OCI-LY1 (cell line): ENCODE measurements around the gene OPN1MW.
"Not testable (repeated sequence)": the region's sequence is repeated elsewhere in the genome, so short reads cannot be mapped to it uniquely, and the experiment has no call there.

Source experiments
- H2AFZ ChIP-seq: fragments of 200-600 bp; sonication (generic), shearing (Covaris generic); 2 replicates; pipeline ENCODE4 v1.6.0; 2014; ENCODE audit warnings: antibody characterized with exemption, mild to moderate bottlenecking, low read length
- H3F3A ChIP-seq: fragments of 200-600 bp; sonication (generic), shearing (Covaris generic); 2 replicates; pipeline ENCODE4 v1.6.0; 2014; ENCODE audit warnings: mild to moderate bottlenecking, antibody characterized with exemption, low read length, moderate library complexity; ENCODE audit not compliant: insufficient read depth
- H3K27ac ChIP-seq: fragments of 200-600 bp; sonication (generic); 2 replicates; pipeline ENCODE4 v1.5.1; 2014; ENCODE audit warnings: low read length, mixed run types, mild to moderate bottlenecking, low read depth; ENCODE audit not compliant: poor library complexity, severe bottlenecking
- H3K27me3 ChIP-seq: fragments of 200-600 bp; sonication (generic); 2 replicates; pipeline ENCODE4 v1.6.0; 2014; ENCODE audit warnings: antibody characterized with exemption, mild to moderate bottlenecking, low read length, moderate library complexity; ENCODE audit not compliant: insufficient read depth
- H3K36me3 ChIP-seq: fragments of 200-600 bp; sonication (generic); 2 replicates; pipeline ENCODE4 v1.6.1; 2014; ENCODE audit warnings: mild to moderate bottlenecking, antibody characterized with exemption, low read length, moderate library complexity, mixed read lengths; ENCODE audit not compliant: insufficient read depth
- H3K4me1 ChIP-seq: fragments of 200-600 bp; sonication (generic); 2 replicates; pipeline ENCODE4 v1.5.1; 2014; ENCODE audit warnings: mild to moderate bottlenecking, low read length, moderate library complexity; ENCODE audit not compliant: insufficient read depth, severe bottlenecking
- H3K4me2 ChIP-seq: fragments of 200-600 bp; sonication (generic), shearing (Covaris generic); 2 replicates; pipeline ENCODE4 v1.6.1; 2014; ENCODE audit warnings: low read length
- H3K4me3 ChIP-seq: fragments of 200-600 bp; sonication (generic); 2 replicates; pipeline ENCODE4 v1.5.1; 2014; ENCODE audit warnings: low read length, low read depth, mild to moderate bottlenecking, mixed read lengths; ENCODE audit not compliant: poor library complexity, severe bottlenecking
- H3K79me2 ChIP-seq: fragments of 200-600 bp; shearing (Covaris generic); 2 replicates; pipeline ENCODE4 v1.6.1; 2016; ENCODE audit warnings: mixed run types, low read length, mixed read lengths; ENCODE audit not compliant: insufficient read depth
- H3K9ac ChIP-seq: fragments of 200-600 bp; sonication (generic), shearing (Covaris generic); 2 replicates; pipeline ENCODE4 v1.6.1; 2014; ENCODE audit warnings: mild to moderate bottlenecking, low read length, mixed read lengths
- H3K9me2 ChIP-seq: fragments of 200-600 bp; sonication (generic), shearing (Covaris generic); 2 replicates; pipeline ENCODE4 v1.6.1; 2014; ENCODE audit warnings: low read depth, mild to moderate bottlenecking, low read length, mixed read lengths
- H3K9me3 ChIP-seq: fragments of 200-600 bp; shearing (Covaris generic); 2 replicates; pipeline ENCODE4 v1.6.1; 2014; ENCODE audit warnings: low read length, mixed read lengths
- H4K20me1 ChIP-seq: fragments of 200-600 bp; sonication (generic), shearing (Covaris generic); 2 replicates; pipeline ENCODE4 v1.6.0; 2016; ENCODE audit warnings: mild to moderate bottlenecking, low read length; ENCODE audit not compliant: insufficient read depth

The OPN1MW gene

DNA sequence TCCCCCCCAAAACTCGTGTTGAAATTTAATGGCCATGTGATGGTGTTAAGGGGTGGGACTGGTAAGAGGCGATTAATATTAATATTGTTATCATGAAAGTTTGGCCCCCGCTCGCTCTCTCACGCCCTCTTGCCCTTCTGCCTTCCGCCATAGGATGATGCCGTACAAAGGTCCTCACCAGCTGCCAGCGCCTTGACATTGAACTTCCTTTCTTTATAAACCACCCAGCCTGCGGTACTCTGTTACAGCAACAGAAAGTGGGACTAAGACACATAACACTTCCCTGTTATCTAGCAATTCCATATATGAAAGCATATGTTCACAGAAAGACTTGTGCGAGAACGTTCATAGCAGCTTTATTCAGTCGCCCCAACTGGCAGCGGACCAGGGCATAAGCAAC, 14.0 kb upstream of the OPN1MW start:
- not testable (repeated sequence) for H3K36me3 ChIP-seq, H2AFZ ChIP-seq, H3K9ac ChIP-seq, H4K20me1 ChIP-seq, H3K4me2 ChIP-seq, H3K27ac ChIP-seq, H3K4me3 ChIP-seq, H3K4me1 ChIP-seq, H3K27me3 ChIP-seq, H3F3A ChIP-seq, H3K79me2 ChIP-seq, H3K9me2 ChIP-seq, H3K9me3 ChIP-seq

DNA sequence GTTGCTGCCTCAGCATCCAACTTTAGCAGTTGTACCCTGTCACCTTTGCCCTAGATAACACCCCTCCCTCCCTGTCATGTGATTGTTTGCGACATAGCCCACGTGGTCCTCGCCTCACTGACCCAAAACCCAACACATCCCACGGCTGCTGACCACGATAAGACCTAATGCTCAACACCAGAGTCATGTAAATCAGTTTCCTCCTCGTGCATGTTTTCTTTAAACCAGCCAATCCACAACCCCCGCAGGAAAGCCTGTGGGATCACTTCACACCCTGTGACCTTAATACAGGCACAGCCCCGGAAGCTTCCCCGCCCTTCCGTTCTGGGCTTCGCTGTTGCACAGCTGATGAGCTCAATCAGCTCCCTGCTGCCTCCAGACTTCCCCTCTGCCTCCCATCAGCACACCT, 9.9 kb upstream of the OPN1MW start:
- not testable (repeated sequence) for H3K4me3 ChIP-seq, H3K27me3 ChIP-seq, H3K9me2 ChIP-seq, H3K4me1 ChIP-seq, H3F3A ChIP-seq, H4K20me1 ChIP-seq, H3K36me3 ChIP-seq, H3K79me2 ChIP-seq, H3K9me3 ChIP-seq, H2AFZ ChIP-seq, H3K27ac ChIP-seq, H3K4me2 ChIP-seq, H3K9ac ChIP-seq

DNA sequence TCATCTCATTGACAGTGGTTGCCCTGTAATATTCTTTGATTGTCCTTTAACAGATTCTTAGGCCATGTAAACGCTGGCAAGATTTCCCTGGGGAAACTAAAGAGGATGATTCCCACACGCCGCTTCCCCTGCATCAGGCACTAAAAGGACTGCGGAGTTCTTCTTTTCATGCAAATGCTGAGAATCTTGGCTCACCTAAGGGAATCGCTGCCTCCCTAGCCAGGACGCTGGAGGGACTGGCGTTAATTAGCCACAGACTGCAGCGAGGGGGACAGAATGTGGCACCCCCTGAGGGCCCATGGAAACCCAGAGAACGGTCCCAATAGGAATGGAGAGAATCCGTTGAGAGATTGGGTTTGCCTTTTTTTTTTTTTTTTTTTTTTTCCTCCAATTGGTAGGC, 8.0 kb upstream of the OPN1MW start:
- H3K36me3 ChIP-seq, H3K4me1 ChIP-seq, H2AFZ ChIP-seq, H3K9ac ChIP-seq, H3K27me3 ChIP-seq, H3F3A ChIP-seq, H4K20me1 ChIP-seq, H3K79me2 ChIP-seq, H3K9me3 ChIP-seq, H3K9me2 ChIP-seq, H3K4me2 ChIP-seq, H3K27ac ChIP-seq, H3K4me3 ChIP-seq: not testable (repeated sequence)

DNA sequence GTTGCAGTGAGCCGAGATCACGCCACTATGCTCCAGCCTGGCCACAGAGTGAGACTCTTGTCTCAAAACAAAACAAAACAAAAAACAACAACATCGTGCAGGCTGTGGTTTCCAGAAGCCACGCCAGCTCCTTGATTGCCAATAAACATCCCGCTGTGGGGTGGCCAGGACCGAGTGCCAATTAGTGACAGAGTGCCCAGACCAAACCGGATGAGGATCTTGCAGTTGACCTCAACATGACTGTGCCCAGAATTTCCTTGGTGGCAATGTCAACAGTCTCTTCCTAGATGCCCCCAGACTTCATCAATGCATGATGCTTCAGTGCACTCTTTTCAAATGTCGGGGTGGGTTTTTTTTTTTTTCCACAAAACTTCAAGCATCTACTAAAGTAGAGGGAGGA, 1.4 kb downstream of the OPN1MW start:
- not testable (repeated sequence) for H3K4me2 ChIP-seq, H3K9ac ChIP-seq, H3K79me2 ChIP-seq, H3F3A ChIP-seq, H2AFZ ChIP-seq, H3K4me1 ChIP-seq, H3K9me3 ChIP-seq, H3K36me3 ChIP-seq, H3K27ac ChIP-seq, H3K9me2 ChIP-seq, H3K4me3 ChIP-seq, H3K27me3 ChIP-seq, H4K20me1 ChIP-seq

DNA sequence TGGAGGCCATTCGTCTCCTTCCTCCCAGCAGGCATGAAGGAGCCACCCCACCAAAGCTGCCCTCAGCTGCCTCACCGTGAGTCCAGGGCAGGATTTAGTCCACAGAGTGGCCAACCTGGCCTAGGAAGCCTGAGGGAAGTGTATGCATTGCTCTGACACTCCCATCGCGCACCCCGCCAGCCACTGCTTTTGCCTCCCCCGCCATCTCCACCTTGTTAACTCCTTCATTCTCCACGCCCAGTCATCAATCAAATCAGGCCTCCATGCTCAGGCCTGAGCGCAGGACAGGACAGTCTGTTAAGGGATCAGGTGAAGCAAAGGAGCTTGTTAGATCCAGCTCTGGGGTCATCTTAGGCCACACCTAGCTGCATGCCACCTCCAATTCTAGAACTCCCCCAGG, 10.4 kb downstream of the OPN1MW start:
- not testable (repeated sequence) for H3K9me2 ChIP-seq, H4K20me1 ChIP-seq, H3K4me2 ChIP-seq, H3K36me3 ChIP-seq, H3K4me1 ChIP-seq, H3K9me3 ChIP-seq, H2AFZ ChIP-seq, H3K27me3 ChIP-seq, H3K79me2 ChIP-seq, H3F3A ChIP-seq, H3K27ac ChIP-seq, H3K9ac ChIP-seq, H3K4me3 ChIP-seq

DNA sequence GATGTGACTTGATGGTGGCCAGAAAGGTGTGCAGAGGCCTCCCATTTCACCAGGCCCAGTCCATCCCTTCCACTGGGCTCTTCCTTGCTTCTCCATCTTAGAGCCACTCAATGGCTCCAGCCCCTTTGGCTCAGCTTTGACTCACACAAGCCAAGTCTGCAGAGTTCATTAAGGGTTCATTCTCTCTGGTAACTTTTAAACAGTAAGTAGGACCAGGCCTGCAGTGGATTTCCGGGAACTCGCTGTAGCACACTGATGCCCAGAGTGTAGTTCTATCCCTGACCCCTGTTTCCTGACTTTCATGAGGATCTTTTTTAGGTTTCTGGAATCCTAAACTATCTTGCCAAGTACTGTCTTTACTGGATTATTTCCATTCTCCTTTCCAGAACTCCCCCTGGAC, 11.9 kb downstream of the OPN1MW start:
- not testable (repeated sequence) for H3K79me2 ChIP-seq, H3K9me2 ChIP-seq, H3K9ac ChIP-seq, H4K20me1 ChIP-seq, H3K4me3 ChIP-seq, H3K9me3 ChIP-seq, H3F3A ChIP-seq, H2AFZ ChIP-seq, H3K36me3 ChIP-seq, H3K27ac ChIP-seq, H3K4me1 ChIP-seq, H3K27me3 ChIP-seq, H3K4me2 ChIP-seq

DNA sequence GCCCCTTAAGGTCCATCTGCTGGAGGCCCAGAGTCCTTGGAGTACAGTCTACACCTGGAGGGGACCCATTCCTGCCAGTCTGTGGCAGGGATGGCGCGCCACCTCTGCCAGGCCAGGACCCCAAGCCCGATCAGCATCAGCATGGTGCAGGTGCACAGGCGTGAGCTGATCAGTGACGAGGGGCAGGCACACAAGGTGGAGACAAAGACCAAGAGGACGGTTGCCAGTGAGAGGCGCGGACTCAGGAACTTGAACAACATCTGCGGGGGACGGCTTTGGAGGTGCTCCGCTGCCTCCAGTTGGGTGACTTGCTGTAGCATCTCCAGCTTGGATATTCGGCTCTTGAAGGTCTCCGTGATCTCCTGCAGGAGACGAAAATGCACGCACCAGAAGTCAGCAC, 14.1 kb downstream of the OPN1MW start:
- not testable (repeated sequence) for H3K36me3 ChIP-seq, H3K9me3 ChIP-seq, H3K4me3 ChIP-seq, H2AFZ ChIP-seq, H3F3A ChIP-seq, H3K9ac ChIP-seq, H3K4me2 ChIP-seq, H3K79me2 ChIP-seq, H3K9me2 ChIP-seq, H4K20me1 ChIP-seq, H3K4me1 ChIP-seq, H3K27me3 ChIP-seq, H3K27ac ChIP-seq

DNA sequence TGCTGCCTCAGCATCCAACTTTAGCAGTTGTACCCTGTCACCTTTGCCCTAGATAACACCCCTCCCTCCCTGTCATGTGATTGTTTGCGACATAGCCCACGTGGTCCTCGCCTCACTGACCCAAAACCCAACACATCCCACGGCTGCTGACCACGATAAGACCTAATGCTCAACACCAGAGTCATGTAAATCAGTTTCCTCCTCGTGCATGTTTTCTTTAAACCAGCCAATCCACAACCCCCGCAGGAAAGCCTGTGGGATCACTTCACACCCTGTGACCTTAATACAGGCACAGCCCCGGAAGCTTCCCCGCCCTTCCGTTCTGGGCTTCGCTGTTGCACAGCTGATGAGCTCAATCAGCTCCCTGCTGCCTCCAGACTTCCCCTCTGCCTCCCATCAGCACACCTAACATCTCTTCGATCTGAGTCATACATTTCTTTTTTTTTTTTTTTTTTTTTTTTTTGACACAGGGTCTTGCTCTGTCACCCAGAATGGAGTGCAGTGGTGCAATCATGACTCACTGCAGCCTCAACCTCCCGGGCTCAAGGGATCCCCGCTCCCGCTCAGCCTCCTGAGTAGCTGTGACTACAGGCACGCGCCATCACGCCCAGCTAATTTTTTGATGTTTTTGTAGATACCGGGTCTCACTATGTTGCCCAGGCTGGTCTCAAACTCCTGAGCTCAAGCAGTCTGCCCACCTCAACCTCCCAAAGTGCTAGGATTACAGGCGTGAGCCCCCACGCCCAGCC, 27.4 kb downstream of the OPN1MW start:
- H3K79me2 ChIP-seq, H3K4me1 ChIP-seq, H2AFZ ChIP-seq, H4K20me1 ChIP-seq, H3F3A ChIP-seq, H3K27me3 ChIP-seq, H3K4me2 ChIP-seq, H3K36me3 ChIP-seq, H3K9ac ChIP-seq, H3K27ac ChIP-seq, H3K4me3 ChIP-seq, H3K9me2 ChIP-seq, H3K9me3 ChIP-seq: not testable (repeated sequence)
